SK-N-SH (cell line): ENCODE data around the gene NELFB. TPM values are rescaled to one million over a fixed set of nuclear protein-coding genes. Genes with fewer than 3 reads are reported as not detected.

Source experiments
- CTCF ChIA-PET: fragments of 300-600, 350-600 bp; formaldehyde crosslinking; extraction: SDS; loops from one replicate; lab custom pipeline; 2021; lab: Yijun Ruan, JAX
- POLR2A ChIA-PET: fragments of 350-600 bp; sonication (Branson Sonifier 250); formaldehyde crosslinking; extraction: SDS; loops from one replicate; lab custom pipeline; 2020; ENCODE audit warnings: antibody characterized with exemption, inconsistent platforms; lab: Yijun Ruan, JAX
- DNase-seq: peaks from one replicate; pipeline ENCODE4 v3.0.0; 2012
- H2AFZ ChIP-seq: fragments of 200-600 bp; sonication (generic); 2 replicates; pipeline ENCODE4 v1.8.1; 2016; ENCODE audit warnings: antibody characterized with exemption, mild to moderate bottlenecking, low read depth
- H3F3A ChIP-seq: fragments of 200-600 bp; sonication (generic); replicated peaks from 2 replicates; pipeline ENCODE3; 2016; ENCODE audit warnings: antibody characterized with exemption, mild to moderate bottlenecking; ENCODE audit not compliant: insufficient read depth
- H3K27ac ChIP-seq, 2 experiments: fragments of 200-500 bp in 1 of 2; fragments of 200-600 bp in 1 of 2; sonication (Bioruptor generic) in 1 of 2; sonication (generic), shearing (Covaris generic) in 1 of 2; 2 replicates each; pipeline versions ENCODE4 v1.5.1 to v1.6.1; 2014 to 2016; ENCODE audit warnings: low read depth in 2 of 2, inconsistent platforms in 1 of 2, low read length in 1 of 2, mild to moderate bottlenecking in 1 of 2, mixed read lengths in 1 of 2
- H3K27me3 ChIP-seq: fragments of 200-600 bp; sonication (generic), shearing (Covaris generic); 2 replicates; pipeline ENCODE4 v1.6.1; 2016; ENCODE audit warnings: mixed run types; ENCODE audit not compliant: insufficient read depth
- H3K36me3 ChIP-seq, 2 experiments: fragments of 200-500 bp in 1 of 2; fragments of 200-600 bp in 1 of 2; sonication (Bioruptor generic) in 1 of 2; sonication (generic) in 1 of 2; replicated peaks in 1 of 2; 2 replicates each; pipeline versions ENCODE3 to v1.5.1; 2014 to 2016; ENCODE audit warnings: low read length in 1 of 2, mild to moderate bottlenecking in 1 of 2; ENCODE audit not compliant: insufficient read depth in 2 of 2, control insufficient read depth in 1 of 2
- H3K4me1 ChIP-seq, 2 experiments: fragments of 200-500 bp in 1 of 2; fragments of 200-600 bp in 1 of 2; sonication (Bioruptor generic) in 1 of 2; sonication (generic), shearing (Covaris generic) in 1 of 2; 2 replicates each; pipeline versions ENCODE4 v1.5.1 to v1.6.1; 2014 to 2016; ENCODE audit warnings: low read depth in 1 of 2, low read length in 1 of 2, mixed run types in 1 of 2; ENCODE audit not compliant: insufficient read depth in 2 of 2, control insufficient read depth in 1 of 2
- H3K4me2 ChIP-seq: fragments of 200-600 bp; sonication (generic), shearing (Covaris generic); 2 replicates; pipeline ENCODE4 v1.6.1; 2017; ENCODE audit warnings: mixed run types
- H3K4me3 ChIP-seq, 2 experiments: fragments of 200-500 bp in 1 of 2; fragments of 200-600 bp in 1 of 2; sonication (Bioruptor generic) in 1 of 2; sonication (generic), shearing (Covaris generic) in 1 of 2; 2 replicates each; pipeline versions ENCODE4 v1.5.1 to v1.8.1; 2014 to 2016; ENCODE audit warnings: low read depth in 2 of 2, inconsistent platforms in 1 of 2, low read length in 1 of 2, mild to moderate bottlenecking in 1 of 2, mixed read lengths in 1 of 2, moderate library complexity in 1 of 2
- H3K79me2 ChIP-seq: fragments of 200-600 bp; sonication (generic); 2 replicates; pipeline ENCODE4 v1.8.1; 2017; ENCODE audit warnings: mild to moderate bottlenecking; ENCODE audit not compliant: insufficient read depth
- H3K9ac ChIP-seq: fragments of 200-600 bp; sonication (generic); 2 replicates; pipeline ENCODE4 v1.6.1; 2017; ENCODE audit warnings: mixed run types
- H3K9me2 ChIP-seq: fragments of 200-600 bp; sonication (generic); 2 replicates; pipeline ENCODE4 v1.6.1; 2017; ENCODE audit warnings: mixed run types
- H3K9me3 ChIP-seq: fragments of 200-600 bp; sonication (generic); 2 replicates; pipeline ENCODE4 v1.6.1; 2017; ENCODE audit warnings: mixed run types, mild to moderate bottlenecking, moderate library complexity
- H4K20me1 ChIP-seq: fragments of 200-600 bp; sonication (generic); 2 replicates; pipeline ENCODE4 v1.6.1; 2017; ENCODE audit warnings: mild to moderate bottlenecking, mixed run types; ENCODE audit not compliant: insufficient read depth
- CHD2 ChIP-seq: fragments of 150-350 bp; IDR thresholded peaks from 2 replicates; pipeline ENCODE4 v1.6.1; 2018; ENCODE audit warnings: low read length; ENCODE audit not compliant: partially characterized antibody
- CTCF ChIP-seq: fragments of 200-600 bp; sonication (generic); IDR thresholded peaks from 2 replicates; pipeline ENCODE4 v1.6.1; 2017; ENCODE audit warnings: antibody characterized with exemption, mild to moderate bottlenecking, moderate library complexity
- ELF1 ChIP-seq: IDR thresholded peaks from 2 replicates; pipeline ENCODE4 v1.4.0; 2012
- EP300 ChIP-seq, 2 experiments: IDR thresholded peaks; 2 replicates each; pipeline versions ENCODE4 v1.4.0 to v1.6.1; 2012; ENCODE audit warnings: borderline replicate concordance in 1 of 2, low read depth in 1 of 2, low read length in 1 of 2
- EZH2phosphoT487 ChIP-seq: fragments of 200-600 bp; sonication (generic); IDR thresholded peaks from 2 replicates; pipeline ENCODE4 v1.6.1; 2017; ENCODE audit warnings: low read depth, mixed run types, mild to moderate bottlenecking, antibody characterized with exemption, moderate library complexity, borderline replicate concordance
- FOSL2 ChIP-seq: IDR thresholded peaks from 2 replicates; pipeline ENCODE4 v1.4.0; 2012; ENCODE audit warnings: low read depth, mild to moderate bottlenecking, moderate library complexity, borderline replicate concordance
- FOXJ3 ChIP-seq: sonication (generic); formaldehyde crosslinking; IDR thresholded peaks from 2 replicates; pipeline ENCODE4 v1.5.1; 2020; ENCODE audit warnings: mild to moderate bottlenecking, missing genetic modification reagents
- GATA2 ChIP-seq: sonication (generic); formaldehyde crosslinking; IDR thresholded peaks from 2 replicates; pipeline ENCODE4 v1.5.0; 2020; ENCODE audit warnings: mild to moderate bottlenecking, missing genetic modification reagents
- JUND ChIP-seq: IDR thresholded peaks from 2 replicates; pipeline ENCODE4 v1.4.0; 2012
- MAX ChIP-seq: IDR thresholded peaks from 2 replicates; pipeline ENCODE4 v1.4.0; 2012; ENCODE audit warnings: low read depth
- MEF2A ChIP-seq: IDR thresholded peaks from 2 replicates; pipeline ENCODE4 v1.4.0; 2012; ENCODE audit warnings: low read depth, borderline replicate concordance
- MXI1 ChIP-seq: IDR thresholded peaks from 2 replicates; pipeline ENCODE4 v1.6.1; 2012; ENCODE audit warnings: mild to moderate bottlenecking, low read depth, low read length, improper control_type of control experiment
- RAD21 ChIP-seq: IDR thresholded peaks from 2 replicates; pipeline ENCODE4 v1.6.1; 2012; ENCODE audit warnings: mild to moderate bottlenecking, low read length
- RXRA ChIP-seq: IDR thresholded peaks from 2 replicates; pipeline ENCODE4 v1.4.0; 2012; ENCODE audit warnings: low read depth, mild to moderate bottlenecking, borderline replicate concordance
- SMC3 ChIP-seq: IDR thresholded peaks from 2 replicates; pipeline ENCODE4 v1.6.1; 2012; ENCODE audit warnings: low read depth, low read length, improper control_type of control experiment
- USF1 ChIP-seq: IDR thresholded peaks from 2 replicates; pipeline ENCODE4 v1.4.0; 2012; ENCODE audit warnings: low read depth, borderline replicate concordance
- USF2 ChIP-seq: fragments of 150-350 bp; IDR thresholded peaks from 2 replicates; pipeline ENCODE4 v1.6.1; 2017; ENCODE audit warnings: antibody characterized with exemption, low read length, low read depth, borderline replicate concordance
- ZBTB33 ChIP-seq: IDR thresholded peaks from 2 replicates; pipeline ENCODE4 v1.4.0; 2012; ENCODE audit warnings: low read depth, borderline replicate concordance
- WGBS: methylation state at CpG from one replicate; pipeline ENCODE4 v1.1.6; 2017; ENCODE audit warnings: low lambda C conversion rate; 5-methylcytosine and 5-hydroxymethylcytosine counted together
- polyA plus RNA-seq, 3 experiments: library from polyadenylated mRNA; depleted of rRNA; stranded (reverse); fragments of >200 nt; gene quantifications; 2 replicates each; pipeline ENCODE4 v1.2.3, GENCODE V29; 2012

The NELFB gene
- polyA plus RNA-seq, 1 of the 3 experiments (the other 2 are of a cell fraction), result 62.7 TPM

- H3F3A ChIP-seq, result peaks cover 7% of the 10 kb centered on the region
- TF ChIP-seq ZBTB33, result no peak
- TF ChIP-seq CHD2, result no peak
- TF ChIP-seq SMC3, result peak; percentile 63
- TF ChIP-seq MAX, result peak; percentile 78; the same call in 1 of the 2 replicates
- no peak for TF ChIP-seq MEF2A
- TF ChIP-seq EP300 (IDR thresholded peaks at IDR 0.05; ENCODE audit: borderline replicate concordance in 1 of 2, low read depth in 1 of 2, low read length in 1 of 2), result no peak
- no peak for TF ChIP-seq RXRA
- TF ChIP-seq FOXJ3 (CRISPR knock-in tag), result no peak
- peak; percentile 79 for TF ChIP-seq RAD21
- TF ChIP-seq MXI1, result peak; percentile 69; the same call in 1 of the 2 replicates
- TF ChIP-seq CTCF, result peak; percentile 59
- no peaks in the 10 kb centered on the region for H3K9me3 ChIP-seq
- POLR2A ChIA-PET, result interaction anchor here (0.9 kb wide), 1 partner anchor 15 kb away, joined by 3 read pairs; the partner anchor contains the start of gene NRARP
- no peaks in the 10 kb centered on the region for H3K9me2 ChIP-seq
- no peaks in the 10 kb centered on the region for H4K20me1 ChIP-seq
- no peaks in the 10 kb centered on the region for H3K79me2 ChIP-seq
- no peak overlapping the region for H3K27ac ChIP-seq
- no peak overlapping the region for H2AFZ ChIP-seq
- no peak overlapping the region for H3K4me2 ChIP-seq
- peak; percentile 86 for DNase-seq
- CTCF ChIA-PET, result interaction anchor here (0.6 to 3.2 kb wide), 34 partner anchors 9 to 316 kb away, joined by 3 to 35 read pairs (median 4); partner anchors contain the start of genes EXD3, NOXA1 and NRARP
- H3K4me3 ChIP-seq, result no peak overlapping the region
- WGBS, result 33% methylated on average over 12 of the region's 14 CpGs
- H3K4me1 ChIP-seq, result no peaks in the 10 kb centered on the region
- no peaks in the 10 kb centered on the region for H3K27me3 ChIP-seq
- H3K36me3 ChIP-seq, result no peaks in the 10 kb centered on the region
- H3K9ac ChIP-seq, result no peak overlapping the region
These were observed 31.9 kb downstream of the NELFB start for GRCh38 chr9:137286975-137287383.

- Histone ChIP-seq H3K27me3 (no peaks in the 10 kb centered on the region), H3K4me2 (no peak overlapping the region), H3K4me3 (no peak overlapping the region), H3K9me2 (no peaks in the 10 kb centered on the region), H3K9ac (no peak overlapping the region), H4K20me1 (no peaks in the 10 kb centered on the region), H3F3A (no peaks in the 10 kb centered on the region), H3K27ac (no peak overlapping the region), H3K9me3 (no peaks in the 10 kb centered on the region), H3K79me2 (no peaks in the 10 kb centered on the region), H3K4me1 (peaks cover 0 to 19% of the 10 kb centered on the region in 2 experiments; a peak in 1 of 4 replicates), H3K36me3 (no peaks in the 10 kb centered on the region), H2AFZ (no peak overlapping the region)
- CTCF ChIA-PET, result interaction anchor here (0.7 to 3.1 kb wide), 3 partner anchors 9 to 13 kb away, joined by 3 to 13 read pairs (median 4); partner anchors contain the start of gene NRARP
- no peak for DNase-seq
- TF ChIP-seq JUND, result no peak
- no peak for TF ChIP-seq FOSL2
- no peak for TF ChIP-seq USF1
- no peak for TF ChIP-seq USF2
- TF ChIP-seq GATA2 (CRISPR knock-in tag), result no peak
- no peak for TF ChIP-seq EZH2phosphoT487
- no peak for TF ChIP-seq ELF1
- no peak for TF ChIP-seq RAD21
- WGBS, result 81% methylated on average over 15 of the region's 15 CpGs
- POLR2A ChIA-PET, result no interaction called here
These were observed 38.0 kb downstream of the NELFB start for GRCh38 chr9:137293094-137293481.
